Inferior parietal cortex (tissue), 1 donor: ENCODE measurements around the gene ZBTB8OS.
A peak's percentile ranks its signal among the peaks of the same experiment; 100 is the strongest.
"Not testable (repeated sequence)": the region's sequence is repeated elsewhere in the genome, so short reads cannot be mapped to it uniquely, and the experiment has no call there.

ENCODE experiments used
- DNase-seq: peaks from one replicate; pipeline ENCODE4 v3.0.0-alpha.2; 2016; ENCODE audit errors: extremely low spot score

ZBTB8OS gene

DNA sequence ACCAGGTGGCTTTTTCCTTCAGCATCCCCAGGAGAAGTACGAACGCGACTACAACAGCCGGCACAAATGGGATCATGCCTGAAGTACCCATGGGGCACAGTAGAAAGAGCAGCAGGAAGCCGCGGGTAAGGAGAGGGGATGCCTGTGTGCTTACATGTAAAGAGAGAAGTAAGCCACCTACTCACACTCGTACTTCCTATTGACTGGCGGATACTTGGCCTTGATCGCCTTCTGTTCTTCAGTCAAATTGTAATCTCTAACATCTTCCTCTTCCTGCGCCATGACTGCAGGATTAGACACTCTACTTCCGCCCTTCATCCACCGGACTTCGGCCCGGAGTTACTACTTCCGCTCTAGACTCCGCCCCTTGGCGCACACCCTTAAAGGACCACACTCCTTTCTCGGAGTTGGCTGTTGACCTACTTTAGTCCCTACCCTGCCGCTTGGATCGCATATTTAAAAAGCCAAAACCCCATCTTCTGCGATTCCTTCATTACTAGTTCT is at the start of gene ZBTB8OS:
TSS of gene ZBTB8OS (minus strand) at position 303 of the 504 bp plus-strand sequence. CDS start at position 282, 21 bp downstream.
- peak; percentile 98 for DNase-seq

DNA sequence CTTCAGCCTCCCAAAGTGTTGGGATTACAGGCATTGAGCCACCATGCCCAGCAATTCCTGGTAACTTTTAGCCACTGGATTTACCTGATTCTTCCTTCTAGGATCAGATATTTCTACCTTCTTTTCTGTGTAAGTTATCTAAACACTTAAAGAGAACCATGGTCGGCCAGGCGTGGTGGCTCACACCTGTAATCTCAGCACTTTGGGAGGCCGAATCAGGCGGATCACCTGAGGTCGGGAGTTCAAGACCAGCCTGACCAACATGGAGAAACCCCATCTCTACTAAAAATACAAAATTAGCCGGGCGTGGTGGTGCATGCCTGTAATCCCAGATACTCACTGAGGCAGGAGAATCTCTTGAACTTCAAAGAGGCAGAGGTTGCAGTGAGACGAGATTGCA is 46.6 kb upstream of the ZBTB8OS start:
- DNase-seq, result not testable (repeated sequence)

DNA sequence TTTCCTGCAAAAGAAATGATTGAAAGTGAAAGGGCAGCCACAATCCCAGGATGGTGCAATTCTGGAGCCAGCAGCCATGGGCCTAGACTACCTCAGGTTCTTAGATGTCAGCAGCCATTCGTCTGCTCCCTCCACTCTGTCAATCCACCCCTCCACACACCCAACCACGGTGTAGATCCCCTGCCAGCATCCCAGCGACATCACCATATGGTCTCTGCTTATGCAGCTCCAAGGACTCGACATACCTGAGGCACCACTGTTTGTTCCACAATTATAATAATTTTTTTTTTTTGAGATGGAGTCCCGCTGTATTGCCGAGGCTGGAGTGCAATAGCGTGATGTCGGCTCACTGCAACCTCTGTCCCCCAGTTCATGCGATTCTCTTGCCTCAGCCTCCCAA is 45.7 kb upstream of the ZBTB8OS start:
- DNase-seq, result no peak

DNA sequence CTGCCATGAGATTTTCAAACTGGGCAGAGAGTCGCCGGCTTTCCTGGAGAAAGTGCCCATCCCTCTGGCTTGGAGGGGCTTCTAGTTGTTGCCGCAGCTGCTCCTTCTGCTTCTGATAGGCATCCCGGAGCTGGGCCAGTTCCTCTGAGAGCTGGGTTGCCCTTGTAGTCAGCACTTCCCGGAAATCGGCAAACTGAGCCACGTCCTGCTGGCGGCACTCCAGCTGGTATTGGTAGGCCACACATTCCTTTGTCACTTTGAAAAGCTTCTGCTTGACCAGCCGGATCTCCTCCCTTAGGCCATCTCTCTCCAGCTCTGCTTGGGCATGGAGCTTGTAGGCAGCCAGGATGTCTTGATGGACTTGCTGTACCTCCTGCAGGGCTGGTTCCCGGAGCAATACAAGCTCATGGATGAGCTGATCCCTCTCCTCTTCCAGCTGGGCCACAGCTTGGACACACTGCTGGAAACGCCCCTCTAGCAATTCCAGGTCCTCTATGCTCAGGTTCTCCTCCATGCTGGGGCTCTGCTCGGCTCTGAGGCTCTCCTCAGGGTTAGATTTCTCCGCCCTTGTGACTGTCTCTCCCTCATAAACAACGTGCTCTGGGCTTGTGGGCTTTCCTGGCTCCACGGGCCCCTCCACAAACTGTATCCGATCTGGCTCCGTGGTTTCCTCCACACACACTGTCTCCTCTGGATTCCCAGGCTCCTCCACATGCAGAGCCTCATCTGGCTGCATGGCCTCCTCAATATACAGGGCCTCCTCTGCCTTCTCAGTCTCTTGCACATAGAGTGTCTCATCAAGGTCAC is 45.0 kb upstream of the ZBTB8OS start:
- no peak for DNase-seq

DNA sequence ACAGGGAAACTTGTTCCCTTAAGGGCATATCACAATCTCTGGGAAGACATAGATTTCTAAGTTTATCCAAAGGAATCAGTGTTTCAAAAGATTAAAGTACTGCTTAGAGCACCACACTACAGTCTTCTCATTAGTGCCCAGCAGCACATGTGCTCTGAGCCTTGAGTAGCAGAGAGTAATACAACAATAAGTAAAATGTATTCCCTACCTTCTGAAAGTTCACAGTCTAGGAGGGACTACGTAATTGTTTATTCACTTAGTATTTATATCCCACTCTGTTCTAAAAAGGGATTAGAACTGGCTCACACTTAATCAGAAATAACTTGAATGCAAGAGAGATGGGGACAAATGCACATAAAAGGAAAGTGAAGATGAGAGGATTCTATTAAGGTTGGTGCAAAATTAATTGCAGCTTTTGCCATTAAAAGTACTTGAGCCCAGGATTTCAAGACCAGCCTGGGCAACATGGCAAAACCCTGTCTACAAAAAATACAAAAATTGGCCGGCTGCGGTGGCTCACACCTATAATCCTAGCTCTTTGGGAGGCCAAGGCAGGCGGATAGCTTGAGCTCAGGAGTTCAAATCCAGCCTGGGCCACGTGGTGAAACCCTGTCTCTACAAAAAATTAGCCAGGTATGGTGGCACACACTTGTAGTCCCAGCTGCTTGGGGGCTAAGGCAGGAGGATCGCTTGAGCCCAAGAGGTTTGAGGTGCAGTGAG is 43.3 kb upstream of the ZBTB8OS start:
- no peak for DNase-seq

DNA sequence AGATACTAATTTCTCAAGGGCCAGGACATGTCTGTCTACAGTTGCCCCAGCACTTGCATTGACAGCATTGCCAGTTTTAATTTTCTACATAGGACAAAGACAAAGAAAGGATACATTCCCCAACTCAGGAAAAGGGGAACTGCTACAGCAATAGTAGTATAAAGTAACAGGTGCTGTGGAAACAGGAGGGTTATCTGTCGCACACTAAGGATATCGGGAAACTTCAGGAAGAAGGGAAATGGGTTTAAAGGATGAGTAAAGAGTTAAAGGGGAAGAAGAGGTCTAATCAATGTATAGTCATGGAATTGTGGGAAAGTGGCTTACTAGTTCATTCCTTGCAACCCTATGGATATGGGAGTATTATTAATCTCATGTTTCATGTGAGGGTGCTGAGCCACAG is 36.0 kb upstream of the ZBTB8OS start:
- no peak for DNase-seq

DNA sequence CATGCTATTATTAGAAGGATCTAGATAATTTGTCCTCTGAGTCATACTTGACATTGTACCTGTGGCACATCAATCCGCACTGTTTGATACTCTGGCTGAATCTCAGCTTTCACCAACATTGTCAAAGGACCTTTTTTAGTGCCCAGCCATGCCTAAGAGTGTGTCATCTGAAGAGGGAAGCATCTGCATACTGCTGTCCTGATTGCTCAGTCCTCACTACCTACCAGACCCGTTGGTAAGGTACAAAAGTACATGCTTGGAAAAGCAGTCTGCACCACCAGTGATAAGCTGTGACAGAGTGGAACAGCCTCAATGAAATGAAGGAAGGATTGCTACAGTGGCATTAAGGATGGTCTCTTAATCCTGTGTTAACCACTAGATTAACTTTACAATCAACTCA is 35.1 kb upstream of the ZBTB8OS start:
- DNase-seq, result no peak

DNA sequence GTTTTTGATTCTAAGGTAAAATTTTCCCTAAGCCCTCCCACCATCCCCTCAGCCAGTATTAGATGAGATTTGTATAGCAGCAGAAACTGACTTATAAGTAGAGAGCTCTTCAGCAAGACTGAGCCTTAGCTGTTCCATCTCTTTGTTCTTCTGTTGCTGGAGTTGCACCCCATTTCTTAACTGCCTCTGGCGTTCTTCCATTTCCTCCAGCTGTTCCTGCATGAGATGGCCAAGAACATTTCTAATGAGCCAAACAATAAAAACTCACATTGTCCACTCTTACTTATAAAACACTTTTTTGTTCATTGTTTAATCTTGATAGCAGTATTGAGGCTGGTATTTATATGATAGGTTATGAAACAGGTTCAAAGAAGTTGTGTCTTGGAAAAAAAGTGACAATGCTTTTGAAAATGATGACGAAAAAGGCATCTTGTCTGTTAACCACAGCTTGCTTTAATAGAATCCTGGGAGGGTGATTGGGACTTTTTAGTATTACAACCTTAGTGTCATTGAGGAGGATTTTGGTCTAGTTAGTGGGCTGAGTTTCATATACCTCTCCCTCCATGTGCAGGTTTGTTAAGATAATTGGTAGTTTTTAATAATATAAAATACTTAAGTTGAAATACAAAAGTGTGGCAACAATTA is 33.9 kb upstream of the ZBTB8OS start:
- peak; percentile 32 for DNase-seq

DNA sequence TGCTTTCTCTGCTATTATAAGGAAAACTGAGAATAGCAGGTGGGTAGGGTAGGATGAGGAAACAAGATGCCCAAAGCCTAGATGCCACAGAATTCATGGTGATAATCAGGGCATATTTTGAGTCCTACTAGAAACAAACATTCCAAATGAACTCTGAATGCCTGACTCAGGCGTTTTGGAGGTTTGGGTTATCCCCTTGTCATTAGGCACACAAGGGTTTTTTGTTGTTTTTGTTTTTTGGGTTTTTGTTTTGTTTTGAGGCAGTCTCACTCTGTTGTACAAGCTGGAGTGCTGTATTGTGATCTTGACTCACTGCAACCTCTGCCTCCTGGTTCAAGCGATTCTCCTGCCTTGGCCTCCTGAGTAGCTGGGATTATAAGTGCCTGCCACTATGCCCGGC is 33.0 kb upstream of the ZBTB8OS start:
- DNase-seq, result no peak

DNA sequence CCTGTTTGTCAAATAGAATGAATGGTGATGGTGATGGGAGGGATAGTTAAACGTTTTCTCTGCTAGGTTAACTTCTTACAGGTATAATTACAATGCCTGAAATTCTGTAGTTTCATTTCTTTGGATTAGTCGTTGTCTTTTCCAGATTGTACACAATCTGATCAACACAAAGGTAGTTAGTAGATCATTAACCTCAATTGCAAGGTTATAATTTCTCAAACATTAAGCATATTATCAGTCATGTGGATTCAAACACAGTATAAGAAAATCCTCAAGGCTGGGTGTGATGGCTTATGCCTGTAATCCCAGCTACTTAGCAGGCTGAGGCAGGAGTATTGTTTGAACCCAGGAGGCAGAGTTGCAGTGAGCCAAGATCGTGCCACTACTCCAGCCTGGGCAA is 31.6 kb upstream of the ZBTB8OS start:
- no peak for DNase-seq

DNA sequence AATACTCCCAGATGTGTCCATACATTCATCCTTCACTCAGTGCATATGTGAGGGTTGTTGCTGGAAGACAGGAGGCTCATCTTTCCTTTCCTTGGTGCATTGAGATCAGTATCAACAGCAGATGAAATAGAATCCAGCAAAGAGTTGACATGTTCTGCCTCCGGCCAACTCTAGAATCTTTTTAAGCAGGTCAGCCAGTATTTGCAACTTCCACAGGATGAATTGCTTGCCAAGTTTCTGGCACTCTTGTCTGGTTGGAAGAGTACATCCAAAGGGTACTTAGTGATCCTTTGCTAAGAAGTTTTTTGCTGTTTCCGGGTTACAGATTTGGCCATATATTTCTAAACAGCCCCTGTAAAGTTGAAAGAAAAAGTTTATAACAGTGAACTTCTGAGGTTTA is 31.2 kb upstream of the ZBTB8OS start:
- DNase-seq, result no peak

DNA sequence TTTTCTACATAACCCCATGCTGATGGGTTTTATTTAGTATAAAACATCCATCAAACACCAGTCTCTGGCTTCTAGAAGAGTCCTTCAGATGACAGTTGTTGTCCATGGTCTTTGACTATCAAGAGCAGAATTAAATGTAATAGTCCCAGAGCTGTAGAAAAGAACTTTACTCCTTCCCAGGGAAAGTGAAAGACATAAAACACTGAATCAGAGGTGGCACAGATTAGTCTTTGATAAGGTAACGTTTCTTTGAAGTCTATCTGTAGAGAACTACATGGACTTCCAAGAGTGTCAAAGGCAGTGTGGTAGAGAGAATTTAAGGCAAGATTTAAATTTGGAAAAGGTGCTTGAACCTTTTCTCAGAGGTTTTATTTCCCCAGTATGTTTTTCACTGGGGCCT is 30.3 kb upstream of the ZBTB8OS start:
- no peak for DNase-seq

DNA sequence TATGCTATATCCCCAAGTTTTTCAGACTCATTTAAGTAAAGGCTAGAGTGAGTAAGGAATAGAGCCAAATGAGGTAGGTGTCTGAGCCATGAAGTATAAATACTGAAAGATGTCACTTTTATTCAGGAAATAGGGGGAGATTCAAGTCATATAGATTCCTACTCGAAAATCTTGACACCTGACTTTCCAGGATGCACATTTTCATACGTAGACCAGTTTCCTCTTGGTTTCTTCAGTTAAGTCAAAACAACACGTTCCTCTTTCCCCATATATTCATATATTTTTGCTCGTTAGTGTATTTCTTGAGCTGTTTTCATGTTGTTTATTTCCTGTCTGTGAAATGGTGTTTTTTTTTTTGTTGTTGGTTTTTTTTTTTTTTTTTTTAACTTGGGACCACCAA is 29.6 kb upstream of the ZBTB8OS start:
- DNase-seq, result not testable (repeated sequence)

DNA sequence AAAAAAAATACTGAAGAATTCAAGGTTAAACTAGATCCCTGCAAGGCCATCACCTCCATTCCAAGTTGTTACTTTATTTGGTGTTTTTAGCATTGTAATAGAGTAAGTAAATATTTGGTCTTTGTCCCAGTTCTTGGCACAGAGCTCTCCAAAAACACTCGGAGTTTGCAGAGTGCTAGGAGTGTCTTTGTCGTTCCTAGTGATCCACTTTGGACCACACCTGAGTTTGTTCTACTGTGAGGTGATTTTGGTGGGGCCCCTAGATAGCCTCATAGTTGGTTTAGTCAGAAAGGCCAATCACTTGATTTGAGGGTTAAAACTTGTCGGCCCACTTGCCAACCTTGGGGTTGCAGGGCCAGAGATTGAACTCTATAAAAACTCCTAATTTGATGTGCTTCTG is 26.6 kb upstream of the ZBTB8OS start:
- no peak for DNase-seq

DNA sequence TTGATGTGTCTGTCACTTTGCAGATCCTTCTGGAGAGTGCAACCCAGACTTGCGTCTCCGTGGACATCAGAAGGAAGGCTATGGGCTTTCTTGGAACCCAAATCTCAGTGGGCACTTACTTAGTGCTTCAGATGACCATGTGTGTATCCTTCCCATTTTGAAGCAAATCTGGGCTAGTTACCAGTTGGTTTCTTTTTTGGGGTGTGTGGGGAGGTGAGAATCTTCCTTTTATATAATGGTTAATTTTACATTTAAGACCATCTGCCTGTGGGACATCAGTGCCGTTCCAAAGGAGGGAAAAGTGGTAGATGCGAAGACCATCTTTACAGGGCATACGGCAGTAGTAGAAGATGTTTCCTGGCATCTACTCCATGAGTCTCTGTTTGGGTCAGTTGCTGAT is 18.4 kb upstream of the ZBTB8OS start:
- DNase-seq, result peak; percentile 24

DNA sequence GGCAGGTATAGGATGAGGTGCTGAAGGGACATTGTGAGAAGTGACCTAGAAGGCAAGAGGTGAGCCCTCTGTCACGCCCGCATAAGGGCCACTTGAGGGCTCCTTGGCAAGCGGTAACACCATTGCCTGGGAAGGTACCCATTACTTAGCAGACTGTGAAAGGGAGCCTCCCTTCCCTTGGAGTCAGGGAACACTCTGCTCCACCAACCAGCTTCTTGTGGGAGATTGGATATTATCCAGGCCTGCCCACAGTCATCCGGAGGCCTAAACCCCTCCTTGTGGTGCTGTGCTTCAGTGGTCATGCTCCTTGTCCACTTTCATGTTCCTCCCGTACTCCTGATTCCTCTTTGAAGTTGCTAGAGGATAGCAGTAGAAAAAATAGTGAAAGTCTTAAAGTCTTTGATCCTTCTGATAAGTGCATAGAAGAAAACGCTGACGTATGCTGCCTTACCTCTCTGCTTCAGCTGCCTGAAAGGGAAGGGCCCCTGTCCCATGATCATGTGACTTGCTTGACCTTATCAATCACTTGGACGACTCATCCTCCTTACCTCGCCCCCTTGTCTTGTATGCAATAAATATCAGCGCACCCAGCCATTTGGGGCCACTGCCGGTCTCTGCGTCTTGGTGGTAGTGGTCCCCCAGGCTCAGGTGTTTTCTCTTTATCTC is 16.7 kb upstream of the ZBTB8OS start:
- no peak for DNase-seq

DNA sequence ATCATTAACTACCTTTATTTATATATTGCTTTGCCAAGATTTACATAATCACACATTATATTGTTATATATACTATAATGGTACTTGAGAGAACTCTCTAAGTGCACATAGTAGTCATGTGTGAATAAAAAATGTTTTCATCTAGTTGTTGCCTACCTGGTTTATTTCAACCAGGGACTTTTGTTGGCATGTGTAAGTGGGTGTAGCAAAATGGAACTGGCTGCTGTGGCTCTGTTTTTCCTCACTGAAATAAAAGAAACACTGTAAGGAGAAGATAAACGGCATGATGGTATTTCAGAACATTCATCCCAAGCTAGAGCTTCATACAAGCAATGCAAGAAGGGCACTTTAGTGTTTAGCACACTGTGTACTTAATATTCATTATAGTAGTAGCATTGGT is 15.6 kb upstream of the ZBTB8OS start:
- no peak for DNase-seq

DNA sequence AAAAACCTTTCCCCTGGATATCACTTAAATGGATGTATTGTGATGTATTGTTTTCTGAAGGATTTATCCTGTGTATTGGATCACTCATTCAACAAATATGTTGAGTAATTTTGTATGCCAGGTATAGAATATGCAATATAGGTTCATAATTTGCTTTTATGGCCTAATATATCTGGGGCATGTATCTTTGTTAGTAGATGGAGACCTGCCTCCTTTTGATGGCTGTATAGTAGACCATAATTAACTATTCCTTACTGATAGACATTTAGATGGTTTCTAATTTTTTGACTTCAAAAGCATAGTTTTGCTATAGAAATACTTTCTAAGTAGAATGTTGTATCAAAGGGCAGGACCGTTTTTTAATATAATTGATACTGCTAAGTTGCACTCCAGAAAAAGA is 9.2 kb upstream of the ZBTB8OS start:
- DNase-seq, result no peak

DNA sequence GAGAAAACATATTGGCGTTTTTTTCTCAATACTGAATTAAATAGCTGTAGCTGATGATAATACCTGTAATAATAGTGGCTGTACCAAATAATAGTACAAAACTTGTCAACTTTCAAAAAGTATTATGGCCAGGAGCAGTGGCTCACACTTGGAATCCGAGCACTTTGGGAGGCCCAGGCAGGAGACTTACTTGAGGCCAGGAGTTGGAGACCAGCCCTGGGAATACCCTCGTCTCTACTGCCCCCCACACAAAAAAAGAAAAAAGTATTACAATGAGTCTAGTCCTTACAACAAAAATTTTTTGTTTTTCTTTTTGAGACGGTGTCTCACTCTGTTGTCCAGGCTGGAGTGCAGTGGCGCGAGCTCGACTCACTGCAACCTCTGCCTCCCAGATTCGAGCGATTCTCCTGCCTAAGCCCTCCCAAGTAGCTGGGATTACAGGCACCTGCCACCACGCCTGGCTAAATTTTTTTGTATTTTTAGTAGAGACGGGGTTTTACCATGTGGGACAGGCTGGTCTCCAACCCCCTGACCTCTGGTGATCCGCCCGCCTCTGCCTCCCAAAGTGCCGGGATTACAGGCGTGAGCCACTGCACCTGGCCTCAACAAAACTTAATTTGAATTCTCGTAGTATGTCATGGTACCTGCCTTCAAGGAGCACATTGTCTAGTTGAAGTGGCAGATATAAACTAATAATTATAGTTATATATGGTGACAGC is 2.1 kb upstream of the ZBTB8OS start:
- no peak for DNase-seq

DNA sequence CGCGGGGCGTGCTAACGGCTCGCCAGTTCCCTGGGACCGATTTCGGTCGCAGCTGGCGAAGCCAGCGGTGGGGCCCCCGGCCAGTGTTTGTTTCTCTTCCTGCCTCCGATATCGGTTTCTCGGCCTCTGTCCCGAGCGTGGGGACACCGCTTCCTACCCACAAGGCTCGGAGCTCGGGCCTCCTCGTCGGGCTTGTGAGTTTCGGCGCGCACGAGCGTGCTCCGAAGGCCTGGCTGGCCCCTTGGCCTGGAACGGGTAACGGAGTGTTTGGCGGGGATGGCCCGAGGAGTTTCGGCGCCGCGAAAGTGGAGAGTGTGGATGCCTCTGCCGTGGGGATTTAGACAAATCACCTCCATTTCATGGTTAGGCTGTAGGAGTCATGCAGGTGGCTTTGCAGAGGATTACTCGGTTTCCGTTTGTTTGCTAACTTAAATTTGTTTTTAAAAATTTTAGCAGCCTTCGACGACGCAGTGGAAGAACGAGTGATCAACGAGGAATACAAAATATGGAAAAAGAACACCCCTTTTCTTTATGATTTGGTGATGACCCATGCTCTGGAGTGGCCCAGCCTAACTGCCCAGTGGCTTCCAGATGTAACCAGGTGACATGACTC is 1.2 kb upstream of the ZBTB8OS start:
- DNase-seq, result no peak
